NB4 (cell line): ENCODE measurements around the gene SIX1.

ENCODE experiments used
- CTCF ChIP-seq: IDR thresholded peaks from one replicate; pipeline ENCODE4 v1.5.1; 2012; ENCODE audit warnings: low read depth, low read length
- MYC ChIP-seq: IDR thresholded peaks from 2 replicates; pipeline ENCODE4 v1.6.1; 2011; ENCODE audit warnings: low read depth, low read length
- POLR2A ChIP-seq: IDR thresholded peaks from 2 replicates; pipeline ENCODE4 v1.6.1; 2011; ENCODE audit warnings: mild to moderate bottlenecking; ENCODE audit not compliant: insufficient read length; ENCODE audit errors: extremely low read depth

DNA sequence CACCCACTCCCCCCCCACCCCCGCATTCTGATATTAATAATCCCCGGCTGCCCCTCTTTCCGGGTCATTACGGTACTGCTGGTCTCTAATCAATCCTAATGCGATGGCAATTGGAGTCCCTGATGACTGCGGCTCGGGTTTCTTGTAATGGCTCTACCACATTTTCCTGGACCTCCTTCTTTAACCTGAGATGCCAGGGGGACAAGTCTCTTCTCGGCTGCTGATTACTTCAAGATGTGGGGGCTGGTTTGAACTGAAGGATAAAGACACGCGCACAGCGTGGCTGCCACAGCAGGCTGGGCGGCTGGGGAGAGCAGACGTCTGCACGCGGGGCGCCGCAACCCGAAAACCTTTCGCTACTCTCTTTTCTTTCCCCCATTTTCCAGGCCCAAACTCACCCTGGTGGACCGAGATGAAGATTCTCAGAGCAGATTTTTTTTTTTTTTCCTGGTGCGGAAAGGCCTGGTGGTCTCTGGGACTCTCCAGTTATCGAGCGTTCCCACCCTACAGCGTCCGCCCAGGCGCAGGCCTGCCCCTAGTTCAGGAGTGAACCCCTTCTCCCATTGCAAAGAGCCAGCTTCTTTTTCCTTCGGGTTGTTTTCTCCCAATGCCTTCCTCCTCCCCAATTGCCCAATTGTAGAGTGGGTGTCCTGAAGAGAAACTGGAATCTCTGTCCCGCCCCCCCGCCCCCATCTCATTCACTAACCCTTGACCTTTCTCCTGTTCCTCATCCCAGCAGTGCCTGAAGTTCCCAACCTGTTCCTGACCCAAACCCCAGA is 6.0 kb upstream of the SIX1 start:
- no peak for TF ChIP-seq CTCF
- no peak for TF ChIP-seq POLR2A
- no peak for TF ChIP-seq MYC
